NCI-H1694 (cell line): ENCODE measurements around the gene KCNQ1.

Source experiments
- DNase-seq: peaks from one replicate; lab custom pipeline; 2025; lab: John Stamatoyannopoulos, UW

KCNQ1 gene

DNA sequence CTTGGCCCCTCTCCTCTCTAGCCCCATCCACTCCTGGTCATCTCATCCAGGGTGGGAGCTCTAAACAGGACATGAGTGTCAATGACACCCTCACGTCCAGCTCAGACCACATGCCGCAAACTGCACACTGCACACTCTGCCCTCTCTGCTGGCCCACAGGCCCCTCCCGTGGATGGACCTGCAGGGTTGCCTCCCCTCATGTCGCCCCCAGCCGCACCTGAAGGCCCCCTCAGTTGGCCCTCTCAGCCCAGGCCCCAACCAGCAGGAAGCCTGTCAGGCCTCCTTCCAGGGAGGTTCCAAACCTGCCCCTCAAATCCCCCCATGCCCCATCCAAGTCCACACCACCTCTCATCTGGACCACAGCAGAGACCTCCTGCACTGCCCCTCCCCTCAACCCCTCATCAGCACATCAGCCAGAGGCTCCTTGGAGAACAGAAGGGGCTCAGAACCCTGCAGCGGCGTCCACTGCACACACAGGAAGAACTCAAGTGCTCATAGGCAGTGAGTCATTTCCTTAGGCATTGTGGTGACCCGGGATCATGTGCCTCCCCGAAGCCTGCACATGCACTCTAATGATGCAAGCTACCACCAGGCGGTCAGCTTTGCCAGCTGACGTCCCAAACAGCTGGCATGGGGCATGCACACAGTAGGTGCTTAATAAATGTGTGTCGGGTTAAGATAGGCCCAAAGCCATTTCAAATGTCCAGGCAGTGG is 453.7 kb downstream of the KCNQ1 start:
- DNase-seq = no peak
